ENCODE measurements around the gene HINFP. TPM values are rescaled to one million over a fixed set of nuclear protein-coding genes. Genes with fewer than 3 reads are reported as not detected.

The HINFP gene
- total and polyA plus RNA-seq, 2 of the 8 experiments (the other 6 are each of a cell fraction or from before 2014, with no cell fraction given), result 35.0 to 37.3 TPM

- Histone ChIP-seq H3K4ac (replicated peaks; ENCODE audit: insufficient read length, low read depth, low read length) (no peak overlapping the region), H3K23me2 (ENCODE audit: low read depth, low read length) (no peaks in the 10 kb centered on the region), H2BK12ac (ENCODE audit: low read depth, low read length) (no peak overlapping the region), H3K79me2 (ENCODE audit: control insufficient read depth in 1 of 2, insufficient read depth in 2 of 2, low read length in 2 of 2) (no peaks in the 10 kb centered on the region), H3K4me2 (ENCODE audit: insufficient read depth in 1 of 2, low read depth in 2 of 2, low read length in 2 of 2) (no peak overlapping the region), H2BK5ac (ENCODE audit: low read depth, low read length) (no peak overlapping the region), H3K4me3 (ENCODE audit: extremely low read depth in 1 of 4, insufficient read depth in 2 of 4, low read depth in 3 of 4, low read length in 4 of 4) (no peak overlapping the region), H2AK5ac (ENCODE audit: low read depth, low read length) (0 out of 2 replicates have a peak overlapping the region, but pooled peaks have one; percentile 43), H3K9ac (replicated peaks in 1 of 4; ENCODE audit: extremely low read depth in 1 of 4, low read depth in 3 of 4, low read length in 3 of 4) (no peak overlapping the region), H3K14ac (ENCODE audit: insufficient read length) (no peak overlapping the region), H3K18ac (ENCODE audit: extremely low read depth, low read length) (no peak overlapping the region), H4K91ac (replicated peaks; ENCODE audit: insufficient read length, low read length) (no peak overlapping the region), H3K27ac (ENCODE audit: low read depth, low read length) (no peak overlapping the region), H3K56ac (replicated peaks; ENCODE audit: insufficient read length, low read depth, low read length) (no peak overlapping the region), H2AFZ (ENCODE audit: low read length) (no peak overlapping the region), H4K20me1 (replicated peaks in 1 of 2; ENCODE audit: control insufficient read depth in 1 of 2, insufficient read depth in 2 of 2, low read length in 2 of 2) (no peaks in the 10 kb centered on the region), H3K23ac (ENCODE audit: insufficient read length) (no peak overlapping the region), H3K9me3 (ENCODE audit: insufficient read depth in 2 of 2, low read depth in 1 of 2, low read length in 1 of 2) (no peaks in the 10 kb centered on the region), H3K79me1 (ENCODE audit: low read depth, low read length) (no peaks in the 10 kb centered on the region), H3K27me3 (replicated peaks in 1 of 4; ENCODE audit: control insufficient read depth in 3 of 4, extremely low read depth in 1 of 4, insufficient read depth in 3 of 4, low read length in 3 of 4) (peaks cover 0 to 2% (median 0%) of the 10 kb centered on the region in 4 experiments; a peak in 2 of 7 replicates), H2BK120ac (replicated peaks; ENCODE audit: low read depth, low read length) (no peak overlapping the region), H2BK20ac (ENCODE audit: low read length) (no peak overlapping the region), H4K5ac (ENCODE audit: insufficient read length, low read depth, low read length) (no peak overlapping the region), H4K8ac (ENCODE audit: extremely low read depth, insufficient read depth, low read length) (no peak overlapping the region), H3K4me1 (replicated peaks in 1 of 4; ENCODE audit: control insufficient read depth in 3 of 4, insufficient read depth in 4 of 4, low read length in 3 of 4) (peaks cover 0 to 5% (median 2%) of the 10 kb centered on the region in 4 experiments; a peak in 4 of 7 replicates), H2BK15ac (ENCODE audit: low read length) (no peak overlapping the region), H3K36me3 (ENCODE audit: control insufficient read depth in 2 of 4, insufficient read depth in 4 of 4, low read length in 3 of 4) (no peaks in the 10 kb centered on the region)
- POLR2A ChIA-PET (ENCODE audit: partially characterized antibody), result interaction anchor here (0.6 to 2.4 kb wide), 5 partner anchors 8 to 61 kb away, joined by 3 to 7 read pairs (median 6); partner anchors contain the start of gene ABCG4
- FAIRE-seq, result no peak
- CTCF ChIA-PET (ENCODE audit: partially characterized antibody), result interaction anchor here (0.6 to 23.6 kb wide), 12 partner anchors 13 to 548 kb away, joined by 3 to 389 read pairs (median 3); partner anchors contain the start of genes CBL, HINFP, NHERF4 and NLRX1
- 85% methylated on average over 10 of the region's 10 CpGs; no CpG with 5 or more reads in 1 of the 2 experiments for WGBS, 2 experiments (ENCODE audit: extremely low coverage in 1 of 2, insufficient coverage in 1 of 2, insufficient read length in 1 of 2, insufficient replicate concordance in 2 of 2, low coverage in 1 of 2, low lambda C conversion rate in 2 of 2, missing lambda C conversion rate in 1 of 2)
- no peak for DNase-seq (ENCODE audit: low read depth in 1 of 2, low spot score in 2 of 2)
- no peak for TF ChIP-seq CEBPB (IDR thresholded peaks at IDR 0.05; ENCODE audit: low read depth, low read length)
- TF ChIP-seq, protein P1, sequence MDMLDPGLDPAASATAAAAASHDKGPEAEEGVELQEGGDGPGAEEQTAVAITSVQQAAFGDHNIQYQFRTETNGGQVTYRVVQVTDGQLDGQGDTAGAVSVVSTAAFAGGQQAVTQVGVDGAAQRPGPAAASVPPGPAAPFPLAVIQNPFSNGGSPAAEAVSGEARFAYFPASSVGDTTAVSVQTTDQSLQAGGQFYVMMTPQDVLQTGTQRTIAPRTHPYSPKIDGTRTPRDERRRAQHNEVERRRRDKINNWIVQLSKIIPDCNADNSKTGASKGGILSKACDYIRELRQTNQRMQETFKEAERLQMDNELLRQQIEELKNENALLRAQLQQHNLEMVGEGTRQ (IDR thresholded peaks at IDR 0.05; ENCODE audit: low read length), result no peak
- no peak for TF ChIP-seq BCL11A (IDR thresholded peaks at IDR 0.05; ENCODE audit: low read depth in 2 of 2, low read length in 2 of 2)
- TF ChIP-seq NANOG (IDR thresholded peaks at IDR 0.05; ENCODE audit: insufficient read depth, low read depth, low read length, poor library complexity, severe bottlenecking), result no peak
- no peak for TF ChIP-seq EZH2 (IDR thresholded peaks at IDR 0.05; ENCODE audit: low read depth, low read length, severe bottlenecking)
- no peak for TF ChIP-seq SUZ12 (IDR thresholded peaks at IDR 0.05; ENCODE audit: low read length)
- no peak for TF ChIP-seq MAFK (IDR thresholded peaks at IDR 0.05; ENCODE audit: low read depth, low read length)
- no peak for TF ChIP-seq NRF1 (IDR thresholded peaks at IDR 0.05; ENCODE audit: low read depth, low read length)
- no peak for TF ChIP-seq SP4 (IDR thresholded peaks at IDR 0.05; ENCODE audit: low read length)
- TF ChIP-seq ZNF274 (IDR thresholded peaks at IDR 0.05; ENCODE audit: borderline replicate concordance, extremely low read depth, low read length), result no peak
- no peak for TF ChIP-seq RBBP5 (IDR thresholded peaks at IDR 0.05; ENCODE audit: borderline replicate concordance, low read depth, low read length)
- no peak for TF ChIP-seq CTBP2 (IDR thresholded peaks at IDR 0.05; ENCODE audit: borderline replicate concordance, insufficient read depth, insufficient read length, low read length)
- TF ChIP-seq SP1 (IDR thresholded peaks at IDR 0.05; ENCODE audit: low read depth, low read length), result no peak
Observed at GRCh38 chr11:119156496-119156895, 35.1 kb downstream of the HINFP start.

All from H1 (cell line).